Measurements from ENCODE around the gene PHACTR2.
"Not testable (repeated sequence)": the region's sequence is repeated elsewhere in the genome, so short reads cannot be mapped to it uniquely, and the experiment has no call there.

Gene PHACTR2

GRCh38 chr6:143822584-143823024, 144.8 kb downstream of the PHACTR2 start:
- no peak for DNase-seq

- DNase-seq: no peak
These were observed 145.8 kb downstream of the PHACTR2 start for GRCh38 chr6:143823548-143823947.

GRCh38 chr6:143828572-143828971, 150.8 kb downstream of the PHACTR2 start:
- DNase-seq: no peak

GRCh38 chr6:143836150-143836549, 158.4 kb downstream of the PHACTR2 start:
- no peak for DNase-seq

GRCh38 chr6:143838395-143838794, 160.6 kb downstream of the PHACTR2 start:
- DNase-seq: no peak

- DNase-seq: no peak
These were observed 161.4 kb downstream of the PHACTR2 start for GRCh38 chr6:143839196-143839595.

GRCh38 chr6:143840595-143841265, 163.0 kb downstream of the PHACTR2 start:
- no peak for DNase-seq

GRCh38 chr6:143842461-143842901, 164.7 kb downstream of the PHACTR2 start:
- no peak for DNase-seq

- peak; percentile 83 to 94 (median 88) for DNase-seq
These were observed 165.3 kb downstream of the PHACTR2 start, which contains the start of gene LTV1 for GRCh38 chr6:143842902-143843676. Gene LTV1 (plus strand): TSS chr6:143843338. CDS start chr6:143843478, 140 bp downstream.

GRCh38 chr6:143843677-143843999, 165.9 kb downstream of the PHACTR2 start:
- no peak for DNase-seq

GRCh38 chr6:143844006-143844405, 166.2 kb downstream of the PHACTR2 start:
- peak in 1 of 5 donors; percentile 7 for DNase-seq

- DNase-seq: no peak
These were observed 167.3 kb downstream of the PHACTR2 start for GRCh38 chr6:143845033-143845432.

GRCh38 chr6:143851706-143852105, 173.9 kb downstream of the PHACTR2 start:
- DNase-seq: not testable (repeated sequence)

- DNase-seq: not testable (repeated sequence)
These were observed 177.3 kb downstream of the PHACTR2 start for GRCh38 chr6:143855057-143855456.

- DNase-seq: not testable (repeated sequence)
These were observed 179.0 kb downstream of the PHACTR2 start for GRCh38 chr6:143856762-143857161.

GRCh38 chr6:143857651-143858050, 179.9 kb downstream of the PHACTR2 start:
- DNase-seq: no peak

- DNase-seq: no peak
These were observed 182.3 kb downstream of the PHACTR2 start for GRCh38 chr6:143859891-143860660.

- no peak for DNase-seq
These were observed 186.0 kb downstream of the PHACTR2 start for GRCh38 chr6:143863771-143864170.

GRCh38 chr6:143864234-143864633, 186.5 kb downstream of the PHACTR2 start, which contains the start of gene ZC2HC1B:
Gene ZC2HC1B (plus strand): TSS chr6:143864474. CDS start chr6:143864540, 66 bp downstream.
- no peak for DNase-seq

- no peak for DNase-seq
These were observed 189.5 kb downstream of the PHACTR2 start for GRCh38 chr6:143867236-143867635.

GRCh38 chr6:143868808-143869207, 191.0 kb downstream of the PHACTR2 start:
- not testable (repeated sequence) for DNase-seq

GRCh38 chr6:143871202-143871730, 193.5 kb downstream of the PHACTR2 start:
- not testable (repeated sequence) for DNase-seq

GRCh38 chr6:143872201-143872600, 194.4 kb downstream of the PHACTR2 start:
- DNase-seq: peak in 1 of 5 donors; percentile 60
